GM19395 (cell line): ENCODE measurements around the gene SOAT2.

Experiments used
- ATAC-seq: cut with Tn5 transposase; IDR thresholded peaks from one replicate; pipeline ENCODE4 v1.9.1; 2021; ENCODE audit warnings: mild to moderate bottlenecking, moderate library complexity; ENCODE audit not compliant: unreplicated experiment

Gene SOAT2

GRCh38 chr12:53064613-53065436, 38.5 kb upstream of the SOAT2 start:
- no peak for ATAC-seq

GRCh38 chr12:53065470-53065869, 37.8 kb upstream of the SOAT2 start:
- no peak for ATAC-seq

- ATAC-seq = no peak
These were observed 37.0 kb upstream of the SOAT2 start for GRCh38 chr12:53065975-53066931.

- no peak for ATAC-seq
These were observed 36.0 kb upstream of the SOAT2 start for GRCh38 chr12:53067074-53067992.

- no peak for ATAC-seq
These were observed 35.1 kb upstream of the SOAT2 start for GRCh38 chr12:53067993-53068770.

- ATAC-seq = no peak
These were observed 34.3 kb upstream of the SOAT2 start for GRCh38 chr12:53068811-53069585.

GRCh38 chr12:53069621-53070410, 33.5 kb upstream of the SOAT2 start:
- ATAC-seq = no peak

GRCh38 chr12:53070877-53071492, 32.3 kb upstream of the SOAT2 start:
- ATAC-seq = no peak

- no peak for ATAC-seq
These were observed 31.4 kb upstream of the SOAT2 start for GRCh38 chr12:53071591-53072551.

GRCh38 chr12:53073881-53074280, 29.4 kb upstream of the SOAT2 start:
- ATAC-seq = no peak

GRCh38 chr12:53074283-53074998, 28.8 kb upstream of the SOAT2 start:
- no peak for ATAC-seq

GRCh38 chr12:53074999-53075370, 28.3 kb upstream of the SOAT2 start:
- no peak for ATAC-seq

- ATAC-seq = no peak
These were observed 26.8 kb upstream of the SOAT2 start for GRCh38 chr12:53076461-53076860.

GRCh38 chr12:53077030-53077429, 26.3 kb upstream of the SOAT2 start:
- ATAC-seq = no peak

- ATAC-seq = peak; percentile 41
These were observed 24.7 kb upstream of the SOAT2 start for GRCh38 chr12:53078425-53079225.
